ENCODE measurements around the gene LINC00305. TPM values are rescaled to one million over a fixed set of nuclear protein-coding genes. Genes with fewer than 3 reads are reported as not detected.

The LINC00305 gene
- not detected for total RNA-seq
- long read RNA-seq: 0 reads

- DNase-seq (ENCODE audit: low spot score): no peak
- intact Hi-C loops (cut with DNase I): no loop called here
These were observed at the start of gene LINC00305 for GRCh38 chr18:64148988-64149387. Gene LINC00305, minus strand, starts transcription at chr18:64149088.

GRCh38 chr18:64191069-64191468 is 42.2 kb upstream of the LINC00305 start:
- intact Hi-C loops (cut with DNase I): no loop called here
- no peak for DNase-seq (ENCODE audit: low spot score)

GRCh38 chr18:64185987-64186386 is 37.1 kb upstream of the LINC00305 start:
- DNase-seq (ENCODE audit: low spot score): no peak
- intact Hi-C loops (cut with DNase I): no loop called here

GRCh38 chr18:64183665-64184064 is 34.8 kb upstream of the LINC00305 start:
- no peak for DNase-seq (ENCODE audit: low spot score)
- intact Hi-C loops (cut with DNase I): no loop called here

GRCh38 chr18:64180617-64181016 is 31.7 kb upstream of the LINC00305 start:
- DNase-seq (ENCODE audit: low spot score): no peak
- intact Hi-C loops (cut with DNase I): no loop called here

- intact Hi-C loops (cut with DNase I): no loop called here
- DNase-seq (ENCODE audit: low spot score): no peak
These were observed 31.3 kb upstream of the LINC00305 start for GRCh38 chr18:64180171-64180570.

- intact Hi-C loops (cut with DNase I): no loop called here
- DNase-seq (ENCODE audit: low spot score): no peak
These were observed 30.7 kb upstream of the LINC00305 start for GRCh38 chr18:64179556-64180080.

- intact Hi-C loops (cut with DNase I): no loop called here
- no peak for DNase-seq (ENCODE audit: low spot score)
These were observed 30.0 kb upstream of the LINC00305 start for GRCh38 chr18:64178860-64179259.

GRCh38 chr18:64175432-64175831 is 26.5 kb upstream of the LINC00305 start:
- no peak for DNase-seq (ENCODE audit: low spot score)
- intact Hi-C loops (cut with DNase I): no loop called here

- intact Hi-C loops (cut with DNase I): no loop called here
- DNase-seq (ENCODE audit: low spot score): no peak
These were observed 22.7 kb upstream of the LINC00305 start for GRCh38 chr18:64171576-64171975.

GRCh38 chr18:64167408-64167925 is 18.6 kb upstream of the LINC00305 start:
- no peak for DNase-seq (ENCODE audit: low spot score)
- intact Hi-C loops (cut with DNase I): no loop called here

GRCh38 chr18:64165906-64166305 is 17.0 kb upstream of the LINC00305 start:
- DNase-seq (ENCODE audit: low spot score): no peak
- intact Hi-C loops (cut with DNase I): no loop called here

GRCh38 chr18:64164883-64165282 is 16.0 kb upstream of the LINC00305 start:
- DNase-seq (ENCODE audit: low spot score): no peak
- intact Hi-C loops (cut with DNase I): no loop called here

GRCh38 chr18:64149916-64150438 is 1.1 kb upstream of the LINC00305 start:
- DNase-seq (ENCODE audit: low spot score): no peak
- intact Hi-C loops (cut with DNase I): no loop called here

- intact Hi-C loops (cut with DNase I): no loop called here
- DNase-seq (ENCODE audit: low spot score): no peak
These were observed 6.0 kb downstream of the LINC00305 start for GRCh38 chr18:64142904-64143303.

- no peak for DNase-seq (ENCODE audit: low spot score)
- intact Hi-C loops (cut with DNase I): no loop called here
These were observed 11.0 kb downstream of the LINC00305 start for GRCh38 chr18:64137914-64138313.

- intact Hi-C loops (cut with DNase I): no loop called here
- no peak for DNase-seq (ENCODE audit: low spot score)
These were observed 14.7 kb downstream of the LINC00305 start for GRCh38 chr18:64134044-64134747.

- intact Hi-C loops (cut with DNase I): no loop called here
These were observed 16.0 kb downstream of the LINC00305 start for GRCh38 chr18:64132871-64133270.

GRCh38 chr18:64131314-64131713 is 17.6 kb downstream of the LINC00305 start:
- DNase-seq (ENCODE audit: low spot score): no peak
- intact Hi-C loops (cut with DNase I): no loop called here

More at GRCh38 chr18:64132871-64133270, 16.0 kb downstream of the LINC00305 start:
- no peak for DNase-seq (ENCODE audit: low spot score)

GRCh38 chr18:64127172-64127571 is 21.7 kb downstream of the LINC00305 start:
- intact Hi-C loops (cut with DNase I): no loop called here
- DNase-seq (ENCODE audit: low spot score): no peak

GRCh38 chr18:64119916-64120315 is 29.0 kb downstream of the LINC00305 start:
- no peak for DNase-seq (ENCODE audit: low spot score)
- intact Hi-C loops (cut with DNase I): no loop called here
